Endothelial cell of umbilical vein (primary cell): ENCODE results near the gene AZGP1. TPM values are rescaled to one million over a fixed set of nuclear protein-coding genes. Genes with fewer than 3 reads are reported as not detected.
A peak's percentile ranks its signal among the peaks of the same experiment; 100 is the strongest.
"Not testable (repeated sequence)": the region's sequence is repeated elsewhere in the genome, so short reads cannot be mapped to it uniquely, and the experiment has no call there.

Experiments
- BruUV-seq: library from RNA; stranded (reverse); fragments of 400-500 nt; replicated peaks from 2 replicates; lab custom pipeline; 2021; lab: Mats Ljungman, UMichigan
- CTCF ChIA-PET: fragments of 300-600, 350-600 bp; sonication (Branson Sonifier 250); formaldehyde crosslinking; loops from one replicate; lab custom pipeline; 2021; ENCODE audit warnings: antibody characterized with exemption, inconsistent platforms; lab: Charles Lee
- POLR2A ChIA-PET: fragments of 300-600, 350-600 bp; sonication (Branson Sonifier 250); formaldehyde crosslinking; loops from one replicate; lab custom pipeline; 2021; ENCODE audit warnings: antibody characterized with exemption, inconsistent platforms; lab: Charles Lee
- DNase-seq: peaks from one replicate; pipeline ENCODE4 v3.0.0-alpha.2; 2011; ENCODE audit warnings: low read depth, low spot score
- FAIRE-seq: peaks from 2 replicates; lab custom pipeline; 2011; peaks lifted over from hg19 to GRCh38; lab: Jason Lieb, UNC
- H2AFZ ChIP-seq: 2 replicates; pipeline ENCODE4 v1.6.0; 2012; ENCODE audit warnings: low read depth, low read length, control low read depth, inconsistent platforms
- H3K27ac ChIP-seq: 2 replicates; pipeline ENCODE4 v1.5.1; 2011; ENCODE audit warnings: low read depth, mild to moderate bottlenecking, control low read depth, low read length, moderate library complexity; ENCODE audit not compliant: insufficient read depth
- H3K27me3 ChIP-seq, 2 experiments: 2 replicates each; pipeline versions ENCODE4 v1.6.0 to v1.6.1; 2011; ENCODE audit warnings: low read length in 2 of 2, mixed read lengths in 1 of 2; ENCODE audit not compliant: control insufficient read depth in 2 of 2, insufficient read depth in 2 of 2
- H3K36me3 ChIP-seq, 2 experiments: 2 replicates in 1 of 2; 3 replicates in 1 of 2; pipeline ENCODE4 v1.5.1; 2011; ENCODE audit warnings: low read length in 2 of 2, mild to moderate bottlenecking in 1 of 2, moderate library complexity in 1 of 2; ENCODE audit not compliant: control insufficient read depth in 2 of 2, insufficient read depth in 2 of 2; ENCODE audit errors: extremely low read depth in 1 of 2
- H3K4me1 ChIP-seq: 3 replicates; pipeline ENCODE4 v1.5.1; 2011; ENCODE audit warnings: mild to moderate bottlenecking, low read length; ENCODE audit not compliant: control insufficient read depth, insufficient read depth; ENCODE audit errors: extremely low read depth
- H3K4me2 ChIP-seq: 2 replicates; pipeline ENCODE4 v1.6.1; 2011; ENCODE audit warnings: low read length, control low read depth, mixed read lengths; ENCODE audit not compliant: insufficient read depth
- H3K4me3 ChIP-seq, 3 experiments: fragments of 200-600 bp in 1 of 3; sonication (generic), shearing (Covaris generic) in 1 of 3; replicated peaks in 1 of 3; 2 replicates each; pipeline ENCODE4 v1.5.1; 2011 to 2016; ENCODE audit warnings: control low read depth in 3 of 3, low read length in 3 of 3, mild to moderate bottlenecking in 2 of 3, inconsistent platforms in 1 of 3, low read depth in 1 of 3, moderate library complexity in 1 of 3; ENCODE audit not compliant: insufficient read depth in 1 of 3
- H3K79me2 ChIP-seq: 2 replicates; pipeline ENCODE4 v1.6.0; 2012; ENCODE audit warnings: low read length, inconsistent platforms; ENCODE audit not compliant: control insufficient read depth, insufficient read depth
- H3K9ac ChIP-seq: replicated peaks from 2 replicates; pipeline ENCODE3; 2011; ENCODE audit warnings: low read length, control low read depth; ENCODE audit not compliant: insufficient read depth; ENCODE audit errors: extremely low read depth
- H3K9me1 ChIP-seq: replicated peaks from 3 replicates; pipeline ENCODE4 v1.6.0; 2011; ENCODE audit warnings: mild to moderate bottlenecking, low read length; ENCODE audit not compliant: control insufficient read depth, insufficient read depth; ENCODE audit errors: extremely low read depth
- H3K9me3 ChIP-seq: replicated peaks from 2 replicates; pipeline ENCODE4 v1.5.1; 2012; ENCODE audit warnings: low read length, inconsistent platforms; ENCODE audit not compliant: control insufficient read depth, insufficient read depth
- H4K20me1 ChIP-seq: replicated peaks from 2 replicates; pipeline ENCODE3; 2011; ENCODE audit warnings: mild to moderate bottlenecking, low read length; ENCODE audit not compliant: control insufficient read depth, insufficient read depth; ENCODE audit errors: extremely low read depth
- CTCF ChIP-seq, 2 donors: IDR thresholded peaks; 1 replicate in 1 of 2; 2 replicates in 1 of 2; pipeline ENCODE4 v1.5.1; 2011; ENCODE audit warnings: low read length in 2 of 2, mild to moderate bottlenecking in 2 of 2, moderate library complexity in 2 of 2, control low read depth in 1 of 2, inconsistent platforms in 1 of 2, low read depth in 1 of 2; ENCODE audit not compliant: insufficient read depth in 1 of 2; ENCODE audit errors: extremely low read depth in 1 of 2
- EZH2 ChIP-seq: IDR thresholded peaks from 2 replicates; pipeline ENCODE4 v1.6.1; 2012; ENCODE audit warnings: borderline replicate concordance, low read depth, mild to moderate bottlenecking, moderate library complexity, low read length, inconsistent platforms; ENCODE audit not compliant: severe bottlenecking
- FOS ChIP-seq: IDR thresholded peaks from 2 replicates; pipeline ENCODE4 v1.6.1; 2011; ENCODE audit warnings: mild to moderate bottlenecking, low read length, moderate library complexity, borderline replicate concordance; ENCODE audit not compliant: insufficient read depth
- GATA2 ChIP-seq: IDR thresholded peaks from 2 replicates; pipeline ENCODE4 v1.7.0; 2011; ENCODE audit warnings: low read depth, mild to moderate bottlenecking, moderate library complexity, mixed read lengths, low read length; ENCODE audit not compliant: insufficient read length, insufficient read depth
- JUN ChIP-seq: IDR thresholded peaks from 2 replicates; pipeline ENCODE4 v1.6.1; 2011; ENCODE audit warnings: borderline replicate concordance, low read depth; ENCODE audit not compliant: insufficient read length, insufficient read depth
- MYC ChIP-seq: IDR thresholded peaks from one replicate; pipeline ENCODE4 v1.6.1; 2011; ENCODE audit warnings: mild to moderate bottlenecking, low read depth, low read length
- POLR2A ChIP-seq: IDR thresholded peaks from 2 replicates; pipeline ENCODE4 v1.6.1; 2012; ENCODE audit warnings: low read depth, mild to moderate bottlenecking, control low read depth, low read length
- POLR2AphosphoS5 ChIP-seq: IDR thresholded peaks from 2 replicates; pipeline ENCODE4 v1.6.1; 2012; ENCODE audit warnings: low read depth, mild to moderate bottlenecking, control low read depth, low read length, moderate library complexity; ENCODE audit not compliant: insufficient read depth
- dilution Hi-C: fragments of 300-500 bp; cut with MboI; formaldehyde crosslinking; loops from one replicate; pipeline ENCODE4 v1.15.0; 2019; ENCODE audit warnings: low sequenced_read_pairs; ENCODE audit not compliant: extremely low pct_ligation_motif_present
- intact Hi-C: fragments of 100-400 bp; cut with micrococcal nuclease; formaldehyde crosslinking; loops from one replicate; pipeline ENCODE4 v1.10.0; 2022
- polyA plus RNA-seq, 4 experiments: library from polyadenylated mRNA; depleted of rRNA in 3 of 4; stranded (reverse) in 3 of 4; unstranded in 1 of 4; fragments of >200 nt; gene quantifications; 2 replicates each; pipeline versions ENCODE4 v1.2.1 to v1.2.3, GENCODE V29; 2011 to 2012; ENCODE audit warnings: missing spikeins in 1 of 4
- total RNA-seq: library from RNA; stranded (reverse); gene quantifications from 2 replicates; pipeline ENCODE4 v1.2.3, GENCODE V29; 2021
- TF ChIP-seq, protein P1 (sequence below): IDR thresholded peaks from 2 replicates; pipeline ENCODE4 v1.6.1; 2011; ENCODE audit not compliant: insufficient read depth, insufficient read length

The AZGP1 gene
- total and polyA plus RNA-seq, 2 donors (not counting 3 experiments of a cell fraction or from before 2014, with no cell fraction given): not detected

- H3K9ac ChIP-seq, H3K4me2 ChIP-seq, H3K9me1 ChIP-seq, H3K4me3 ChIP-seq, H3K27ac ChIP-seq, H3K36me3 ChIP-seq, H3K4me1 ChIP-seq, H2AFZ ChIP-seq, H3K9me3 ChIP-seq, POLR2A ChIA-PET, BruUV-seq, H3K79me2 ChIP-seq, H3K27me3 ChIP-seq, dilution Hi-C loops, H4K20me1 ChIP-seq: not testable (repeated sequence)
- FAIRE-seq (peak; percentile 92), DNase-seq (peak; percentile 11)
- CTCF ChIA-PET: interaction anchor here (0.6 to 3.2 kb wide), 12 partner anchors 11 to 153 kb away, joined by 3 to 49 read pairs (median 6); partner anchors contain the start of gene GJC3
- intact Hi-C loops: loop anchor here (1.0 to 5.0 kb wide), 3 partner anchors 11 to 72 kb away; no protein-coding TSS in a partner anchor
- TF ChIP-seq CTCF (IDR thresholded peaks at IDR 0.05; ENCODE audit: extremely low read depth in 1 of 2, insufficient read depth in 1 of 2, low read depth in 1 of 2, low read length in 2 of 2): peak; percentile 41 to 52
Measured at GRCh38 chr7:99979814-99980225, 4.0 kb upstream of the AZGP1 start.

DNA sequence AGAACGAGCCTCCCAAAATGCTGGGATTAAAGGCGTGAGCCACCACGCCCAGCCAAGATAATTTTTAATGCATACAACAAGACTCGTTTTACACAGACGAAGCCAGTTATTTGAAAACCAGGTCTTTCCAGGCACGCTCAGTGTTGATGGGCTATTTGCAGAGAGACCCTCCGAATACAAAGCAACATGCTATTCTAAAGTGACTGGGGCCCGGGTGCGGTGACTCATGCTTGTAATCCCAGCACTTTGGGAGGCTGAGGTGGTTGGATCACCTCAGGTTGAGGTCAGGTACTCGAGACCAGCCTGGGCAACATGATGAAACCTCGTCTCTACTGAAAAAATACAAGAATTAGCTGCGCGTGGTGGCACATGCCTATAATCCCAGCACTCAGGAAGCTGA lies 795 bp upstream of the AZGP1 start:
- no peak for TF ChIP-seq POLR2AphosphoS5
- TF ChIP-seq EZH2: no peak
- no peak for TF ChIP-seq JUN
- TF ChIP-seq, protein P1, sequence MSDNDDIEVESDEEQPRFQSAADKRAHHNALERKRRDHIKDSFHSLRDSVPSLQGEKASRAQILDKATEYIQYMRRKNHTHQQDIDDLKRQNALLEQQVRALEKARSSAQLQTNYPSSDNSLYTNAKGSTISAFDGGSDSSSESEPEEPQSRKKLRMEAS: no peak
- TF ChIP-seq MYC: no peak
- no peak for TF ChIP-seq GATA2
- no peak for TF ChIP-seq FOS
- TF ChIP-seq CTCF (IDR thresholded peaks at IDR 0.05; ENCODE audit: extremely low read depth in 1 of 2, insufficient read depth in 1 of 2, low read depth in 1 of 2, low read length in 2 of 2): no peak
- TF ChIP-seq POLR2A: no peak
- intact Hi-C loops (loop anchor here (5.0 kb wide), 1 partner anchor 76 kb away; no protein-coding TSS in a partner anchor), dilution Hi-C loops (no loop called here)
- Histone ChIP-seq H3K9me3 (no peaks in the 10 kb centered on the region), H2AFZ (no peak overlapping the region), H3K27ac (no peak overlapping the region), H3K36me3 (no peaks in the 10 kb centered on the region), H3K4me3 (no peak overlapping the region), H3K4me1 (no peaks in the 10 kb centered on the region), H3K27me3 (peaks cover 0 to 5% of the 10 kb centered on the region in 2 experiments), H3K9me1 (no peaks in the 10 kb centered on the region), H4K20me1 (no peaks in the 10 kb centered on the region), H3K9ac (no peak overlapping the region), H3K79me2 (no peaks in the 10 kb centered on the region), H3K4me2 (no peak overlapping the region)
- DNase-seq (no peak), FAIRE-seq (no peak)
- POLR2A ChIA-PET: no interaction called here
- CTCF ChIA-PET: interaction anchor here (1.5 kb wide), 1 partner anchor 77 kb away, joined by 3 read pairs; no protein-coding TSS in a partner anchor
- no TSS peak for BruUV-seq
